Suppressor macrophage treated with lipopolysaccharide for 4 hours (primary cell): ENCODE results near the gene HOOK1.
"Not testable (repeated sequence)": the region's sequence is repeated elsewhere in the genome, so short reads cannot be mapped to it uniquely, and the experiment has no call there.

Experiments used
- DNase-seq: peaks from one replicate; pipeline ENCODE4 v3.0.0-alpha.2; 2020

The HOOK1 gene

DNA sequence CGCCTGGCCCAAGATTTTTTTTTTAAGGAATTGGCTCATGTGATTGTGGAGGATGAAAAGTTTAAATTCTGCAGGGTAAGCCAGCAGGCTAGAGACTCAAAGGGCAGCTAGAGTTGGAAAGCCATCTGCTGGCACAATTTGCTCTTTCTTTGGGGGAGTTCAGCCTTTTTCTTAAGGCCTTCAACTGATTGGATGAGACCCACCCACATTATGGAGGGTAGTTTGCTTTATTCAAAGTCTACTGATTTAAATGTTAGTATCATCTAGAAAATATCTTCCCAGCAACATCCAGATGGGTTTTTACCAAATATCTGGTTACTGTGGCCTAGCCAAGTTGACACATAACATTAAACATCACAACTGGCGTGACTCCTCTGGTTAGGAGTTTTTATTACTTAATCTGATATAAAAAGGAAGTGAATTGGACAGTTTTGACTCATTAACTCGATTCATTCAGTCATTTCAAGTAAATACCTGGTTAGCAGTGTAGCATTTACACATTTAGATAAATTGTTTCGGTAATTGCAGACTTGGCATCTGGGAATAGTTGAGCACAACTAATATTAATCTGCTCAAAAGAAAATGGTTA, 12.4 kb downstream of the HOOK1 start:
- no peak for DNase-seq

DNA sequence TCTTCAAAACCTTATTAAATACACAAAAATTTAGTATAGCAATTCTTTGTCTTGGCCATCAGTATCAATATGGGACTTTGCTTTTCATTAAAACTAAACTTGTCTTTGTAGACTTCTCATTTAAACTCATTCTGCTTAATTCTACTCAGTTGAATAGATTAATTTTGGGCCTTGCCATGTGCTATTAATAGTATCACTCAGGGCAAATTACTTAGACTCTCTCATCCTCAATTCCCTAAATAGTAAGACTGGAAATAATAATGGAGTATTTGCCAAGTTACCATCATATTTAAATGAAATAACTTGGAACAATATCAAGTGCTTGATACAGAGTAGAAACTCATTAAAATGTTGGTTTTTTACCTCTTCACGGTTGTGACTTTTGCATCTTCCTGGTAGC, 13.4 kb downstream of the HOOK1 start:
- DNase-seq = no peak

- DNase-seq = no peak
Measured at GRCh38 chr1:59831529-59831928, 16.8 kb downstream of the HOOK1 start.

DNA sequence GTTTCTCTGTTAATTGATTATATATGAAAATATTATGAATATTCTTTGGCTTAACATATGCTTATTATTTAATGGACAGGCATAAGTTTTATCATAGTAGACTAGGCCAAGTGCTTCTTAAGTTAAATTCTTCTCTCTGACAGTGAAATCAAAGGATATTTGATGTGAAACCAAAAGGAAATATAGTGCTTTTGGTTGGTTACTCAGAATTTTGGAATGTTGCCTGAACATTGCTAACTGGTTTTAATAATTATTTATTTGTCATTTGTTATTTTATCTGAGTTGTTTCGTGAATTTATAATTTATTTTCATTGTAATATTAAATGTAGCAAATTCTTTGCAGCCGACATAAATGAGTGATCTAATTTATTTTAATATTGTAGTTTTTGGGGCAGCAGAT, 18.3 kb downstream of the HOOK1 start:
- no peak for DNase-seq

- no peak for DNase-seq
Measured at GRCh38 chr1:59833991-59834390, 19.2 kb downstream of the HOOK1 start.

GRCh38 chr1:59837857-59838256, 23.1 kb downstream of the HOOK1 start:
- DNase-seq = not testable (repeated sequence)

GRCh38 chr1:59845091-59845490, 30.3 kb downstream of the HOOK1 start:
- no peak for DNase-seq

GRCh38 chr1:59846209-59846894, 31.6 kb downstream of the HOOK1 start:
- DNase-seq = no peak

- DNase-seq = no peak
Measured at GRCh38 chr1:59846895-59847282, 32.1 kb downstream of the HOOK1 start.

DNA sequence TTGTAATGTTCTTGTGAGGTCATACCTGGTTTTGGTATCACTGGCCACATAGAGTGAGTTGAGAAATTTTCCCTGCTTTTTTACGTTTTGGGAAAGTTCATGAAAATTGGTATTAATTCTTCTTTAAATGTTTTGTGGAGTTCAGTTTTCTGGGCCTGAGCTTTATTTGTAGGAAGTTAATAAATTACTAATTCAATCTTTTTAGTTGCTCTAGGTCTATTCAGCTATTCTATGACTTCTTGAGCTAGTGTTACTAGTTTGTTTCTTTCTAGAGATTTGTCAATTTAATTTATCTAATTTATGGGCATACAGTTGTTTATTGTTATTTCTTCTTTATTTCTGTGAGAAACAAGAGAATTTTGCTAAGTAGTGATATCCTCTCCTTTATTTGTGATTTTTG, 37.4 kb downstream of the HOOK1 start:
- DNase-seq = no peak

DNA sequence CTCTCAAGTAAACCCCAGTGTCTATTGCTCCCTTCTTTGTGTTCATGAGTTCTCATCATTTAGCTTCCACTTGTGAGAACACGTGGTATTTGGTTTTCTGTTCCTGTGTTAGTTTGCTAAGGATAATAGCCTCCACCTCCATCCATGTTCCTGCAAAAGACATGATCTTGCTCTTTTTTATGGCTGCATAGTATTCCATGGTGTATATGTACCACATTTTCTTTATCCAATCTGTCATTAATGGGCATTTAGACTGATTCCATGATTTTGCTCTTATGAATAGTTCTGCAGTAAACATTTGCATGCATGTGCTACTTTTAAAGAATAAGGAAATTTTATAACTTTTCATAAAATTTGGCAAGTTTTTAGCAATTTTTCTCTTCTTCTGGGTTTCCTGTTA, 40.5 kb downstream of the HOOK1 start:
- DNase-seq = not testable (repeated sequence)

DNA sequence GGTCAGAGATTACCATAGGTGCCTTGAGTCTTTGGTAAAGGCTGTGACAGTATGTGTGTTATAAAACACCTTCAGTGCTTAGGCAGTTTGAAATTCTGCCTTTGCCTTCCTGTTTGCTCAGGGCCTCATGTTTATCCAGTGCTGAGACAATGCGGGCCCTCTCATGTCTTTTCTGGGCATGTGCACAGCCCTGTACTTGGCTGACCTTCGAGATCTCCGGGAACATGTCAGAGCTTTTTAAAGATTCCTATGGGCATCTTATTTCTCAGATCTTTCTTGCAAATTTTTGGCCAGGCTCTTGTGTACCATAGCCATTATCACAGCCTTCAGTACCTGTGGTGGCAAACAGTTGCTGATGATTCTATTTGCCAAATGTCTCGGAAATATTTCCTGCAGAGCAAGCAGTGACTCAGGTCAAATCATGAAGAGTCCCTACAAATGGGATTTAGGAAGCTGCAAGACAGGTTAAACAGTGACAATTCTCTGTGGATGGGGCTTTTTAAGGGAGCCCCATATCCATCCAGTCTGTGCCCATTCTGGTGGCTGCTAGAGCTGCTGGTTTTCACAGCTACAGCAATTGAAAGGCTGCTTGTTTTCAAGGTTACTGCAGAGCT, 42.1 kb downstream of the HOOK1 start:
- DNase-seq = no peak

DNA sequence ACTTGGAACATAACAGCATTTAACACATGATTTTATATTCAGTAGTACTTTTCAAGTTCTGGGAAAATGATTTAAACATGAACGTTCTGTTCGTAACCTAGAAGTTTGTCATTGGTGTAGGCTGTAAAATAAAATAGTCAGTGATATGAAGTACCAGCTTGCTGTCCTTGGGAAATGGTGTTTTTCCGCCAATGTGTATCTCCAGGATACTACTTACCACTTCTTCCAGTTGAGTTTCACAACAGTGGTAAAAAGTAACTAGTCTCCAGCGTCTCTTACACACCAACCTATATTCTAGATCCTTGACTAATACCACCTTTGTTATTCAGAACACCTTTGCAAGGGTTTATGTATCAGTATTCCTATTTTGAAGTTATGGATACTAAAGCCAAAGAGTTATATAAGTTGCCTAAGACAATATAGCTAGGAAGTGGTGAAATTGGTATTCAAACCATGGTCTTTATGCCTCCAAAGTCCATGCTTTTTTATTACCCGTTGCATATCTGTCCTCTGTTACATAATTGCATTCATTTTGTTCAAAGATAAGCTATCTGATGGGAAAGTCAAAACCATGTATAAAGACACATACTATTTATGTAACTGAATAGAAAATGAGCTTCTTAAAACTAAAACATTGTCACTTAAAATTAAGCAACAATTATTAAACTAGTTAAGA, 43.1 kb downstream of the HOOK1 start:
- DNase-seq = no peak

GRCh38 chr1:59866462-59866861, 51.7 kb downstream of the HOOK1 start:
- DNase-seq = no peak

- no peak for DNase-seq
Measured at GRCh38 chr1:59871746-59872145, 57.0 kb downstream of the HOOK1 start.

DNA sequence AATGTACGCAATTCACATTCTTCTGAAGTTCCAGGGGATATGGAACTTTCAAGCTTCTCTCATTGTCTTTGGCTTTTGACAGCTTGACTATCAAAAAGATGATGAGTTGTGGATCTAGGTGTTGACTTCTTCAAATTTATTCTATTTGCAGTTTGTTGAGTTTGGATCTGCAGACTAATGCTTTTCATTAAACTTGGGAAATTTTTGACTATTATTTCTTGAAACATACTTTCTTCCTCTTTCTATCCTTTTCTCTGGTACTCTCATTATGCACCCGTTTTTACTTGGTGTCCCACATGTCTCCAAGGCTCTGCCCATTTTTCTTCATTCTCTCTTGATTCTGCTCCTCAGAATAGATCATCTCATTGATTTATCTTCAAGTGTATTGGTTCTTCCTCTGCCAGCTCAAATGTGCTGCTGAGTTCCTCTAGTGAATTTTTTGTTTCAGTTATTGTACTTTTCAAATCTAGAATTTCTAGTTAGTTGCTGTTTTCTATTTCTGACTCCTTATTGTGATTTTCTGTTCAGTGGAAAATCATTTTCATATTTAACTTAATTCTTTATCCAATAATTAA, 62.4 kb downstream of the HOOK1 start:
- DNase-seq = no peak

DNA sequence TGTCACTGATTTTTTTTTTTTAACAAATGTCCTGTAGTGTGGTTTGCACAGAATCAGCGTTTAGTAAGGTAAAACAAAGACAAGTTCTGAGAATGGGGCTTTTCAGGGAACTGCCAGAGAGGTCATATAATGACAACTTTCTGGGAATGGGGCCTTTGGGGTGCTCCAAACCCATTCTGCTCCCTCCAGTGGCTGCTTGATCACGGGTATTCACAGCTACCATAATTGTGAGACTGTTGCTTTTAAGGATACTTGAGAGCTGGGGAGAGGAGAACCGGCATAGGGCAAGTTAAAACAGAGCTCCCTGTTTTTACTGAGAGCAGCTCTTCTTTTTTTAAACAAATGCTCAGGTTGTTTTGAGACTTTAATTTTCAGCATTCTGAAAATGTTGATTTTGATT, 63.6 kb downstream of the HOOK1 start:
- DNase-seq = no peak

GRCh38 chr1:59879574-59879973, 64.8 kb downstream of the HOOK1 start:
- peak; percentile 46 for DNase-seq

DNA sequence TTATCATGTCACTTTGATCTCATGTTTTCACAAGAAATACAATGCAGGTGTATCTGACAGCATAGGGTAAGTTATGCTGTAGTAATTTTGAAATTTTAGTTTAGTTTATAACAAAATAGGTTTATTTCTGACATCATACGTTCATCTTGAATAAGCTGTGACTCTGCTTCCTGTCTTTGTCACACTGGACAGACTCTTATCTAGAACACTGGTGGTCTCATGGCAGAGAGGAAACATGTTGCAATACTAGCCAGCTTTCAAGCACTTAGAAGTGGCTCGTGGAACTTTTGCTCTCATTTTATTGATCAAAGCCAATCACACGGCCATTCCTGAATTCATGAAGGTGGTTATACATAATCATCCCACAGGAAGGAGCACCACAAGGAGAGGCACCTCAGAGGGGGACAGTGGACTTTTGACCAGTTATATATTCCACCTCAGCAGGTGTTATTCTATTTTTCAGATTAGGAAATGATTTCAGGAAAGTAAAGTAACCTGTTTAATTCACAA, 65.3 kb downstream of the HOOK1 start:
- DNase-seq = no peak

- no peak for DNase-seq
Measured at GRCh38 chr1:59880735-59881134, 66.0 kb downstream of the HOOK1 start.

DNA sequence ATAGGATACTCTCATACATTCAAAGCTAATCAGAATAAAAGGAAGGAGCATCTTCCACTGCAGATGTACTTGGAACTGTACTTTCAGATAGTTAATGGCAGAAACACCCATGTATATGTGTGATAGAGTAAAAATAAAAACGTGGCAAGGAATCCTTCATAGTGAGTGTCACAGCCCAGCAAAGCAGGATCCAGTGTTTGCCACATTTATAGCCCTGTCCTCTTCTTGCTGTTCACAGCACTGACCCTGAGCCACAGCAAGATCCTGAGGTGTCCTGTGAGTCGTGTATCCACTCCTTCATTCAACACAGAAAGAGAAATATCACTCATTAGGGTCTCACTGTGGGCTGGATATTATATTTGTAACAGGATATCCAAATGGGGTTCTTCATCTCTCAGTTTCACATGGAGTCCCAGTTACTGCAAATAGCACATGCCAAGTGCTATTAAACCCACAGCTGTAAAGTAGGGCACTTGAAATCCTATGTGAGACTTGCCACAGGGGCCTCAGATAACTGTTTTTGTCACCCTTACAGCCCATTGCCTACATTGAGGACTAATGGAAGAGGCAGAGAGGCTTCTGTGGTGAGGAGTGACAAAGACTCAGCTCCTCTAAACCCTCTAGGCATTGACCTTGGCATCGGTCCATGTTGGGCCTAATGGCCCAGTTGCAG, 70.5 kb downstream of the HOOK1 start:
- DNase-seq = no peak

DNA sequence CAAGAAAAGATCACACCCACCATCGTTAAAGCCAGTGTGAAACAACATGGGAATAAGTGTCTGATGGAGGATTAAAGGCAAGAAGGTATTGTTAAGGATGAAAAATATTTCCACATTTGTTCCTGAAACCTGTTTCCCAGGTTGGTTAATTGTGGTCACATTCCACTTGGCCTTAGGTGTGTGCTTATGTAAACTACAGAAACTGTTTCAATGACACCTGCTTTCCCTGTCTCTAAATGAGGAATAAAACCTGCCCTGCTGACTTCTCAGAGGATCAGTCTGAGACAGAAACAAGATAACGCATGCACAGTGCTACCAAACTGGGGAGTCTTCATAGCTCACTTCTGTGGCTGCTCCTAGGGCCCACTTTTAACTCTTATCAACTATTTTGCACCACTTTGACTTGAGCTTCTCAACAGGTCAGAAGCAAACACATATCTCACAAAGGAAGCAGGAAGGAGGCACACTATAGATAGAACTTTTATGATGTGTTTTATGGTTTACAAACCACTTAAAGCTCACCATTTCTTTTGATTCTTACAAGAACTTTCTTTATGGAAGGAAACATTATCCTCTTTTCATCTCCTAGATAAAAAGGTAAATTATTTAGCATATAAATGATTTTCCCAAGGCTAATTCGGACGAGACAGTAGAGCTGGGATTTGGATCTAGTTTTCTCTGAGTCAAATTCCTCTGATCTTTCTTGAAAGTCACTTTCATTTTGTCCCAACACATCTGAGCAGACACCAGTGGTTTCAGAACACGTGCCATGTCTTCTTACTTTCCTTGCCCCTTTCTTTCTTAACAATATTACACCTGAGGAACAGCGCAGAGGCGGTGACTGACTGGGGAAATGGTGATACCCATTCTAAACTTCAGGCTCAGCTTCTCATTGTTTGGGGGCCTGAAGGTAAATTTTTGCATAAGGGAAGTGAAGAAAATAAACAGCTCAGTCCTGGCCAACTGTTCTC, 78.4 kb downstream of the HOOK1 start:
- DNase-seq = no peak
